ENCODE measurements around the gene RAB26. TPM values are rescaled to one million over a fixed set of nuclear protein-coding genes. Genes with fewer than 3 reads are reported as not detected.

The RAB26 gene
- total RNA-seq, 1 experiment from 2014 or later = 1.0 TPM

GRCh38 chr16:2145843-2146242 lies 2.6 kb upstream of the RAB26 start:
- Mint-ChIP-seq H3K4me3 (ENCODE audit: unreplicated experiment) (no peak overlapping the region), H3K36me3 (ENCODE audit: insufficient read depth, unreplicated experiment) (peaks cover 21% of the 10 kb centered on the region), H3K9me3 (ENCODE audit: unreplicated experiment) (no peaks in the 10 kb centered on the region), H3K27ac (ENCODE audit: low read depth, unreplicated experiment) (no peak overlapping the region), H3K4me1 (ENCODE audit: insufficient read depth, unreplicated experiment) (peaks cover under 1% of the 10 kb centered on the region), H3K27me3 (ENCODE audit: insufficient read depth, unreplicated experiment) (no peaks in the 10 kb centered on the region)
- no peak for DNase-seq (ENCODE audit: unreplicated experiment)
- ChIA-PET POLR2A (interaction anchor here (0.6 to 3.5 kb wide), 5 partner anchors 10 to 138 kb away, joined by 3 to 17 read pairs (median 6); partner anchors contain the start of genes PKD1 and TRAF7), CTCF (interaction anchor here (0.6 to 1.7 kb wide), 5 partner anchors 9 to 447 kb away, joined by 3 to 4 read pairs (median 4); no protein-coding TSS in a partner anchor)
- no TSS peak for BruUV-seq (replicated peaks)
- no peak for TF ChIP-seq CTCF (IDR thresholded peaks at IDR 0.05; ENCODE audit: unreplicated experiment)
- intact Hi-C loops (cut with micrococcal nuclease) = no loop called here

- Mint-ChIP-seq H3K4me3 (ENCODE audit: unreplicated experiment) (no peak overlapping the region), H3K9me3 (ENCODE audit: unreplicated experiment) (no peaks in the 10 kb centered on the region), H3K36me3 (ENCODE audit: insufficient read depth, unreplicated experiment) (peaks cover 36% of the 10 kb centered on the region), H3K27me3 (ENCODE audit: insufficient read depth, unreplicated experiment) (no peaks in the 10 kb centered on the region), H3K27ac (ENCODE audit: low read depth, unreplicated experiment) (no peak overlapping the region), H3K4me1 (ENCODE audit: insufficient read depth, unreplicated experiment) (peaks cover 8% of the 10 kb centered on the region)
- CTCF ChIA-PET = interaction anchor here (0.6 to 1.5 kb wide), 4 partner anchors 26 to 405 kb away, joined by 3 to 6 read pairs (median 4); no protein-coding TSS in a partner anchor
- intact Hi-C loops (cut with micrococcal nuclease) = no loop called here
- no peak for TF ChIP-seq CTCF (IDR thresholded peaks at IDR 0.05; ENCODE audit: unreplicated experiment)
- no peak for DNase-seq (ENCODE audit: unreplicated experiment)
- POLR2A ChIA-PET = interaction anchor here (0.6 to 3.5 kb wide), 12 partner anchors 8 to 183 kb away, joined by 3 to 17 read pairs (median 4); partner anchors contain the start of genes E4F1, NTHL1, PGP and PKD1
- no TSS peak for BruUV-seq (replicated peaks)
Observed at GRCh38 chr16:2147378-2147777, 1.0 kb upstream of the RAB26 start.

DNA sequence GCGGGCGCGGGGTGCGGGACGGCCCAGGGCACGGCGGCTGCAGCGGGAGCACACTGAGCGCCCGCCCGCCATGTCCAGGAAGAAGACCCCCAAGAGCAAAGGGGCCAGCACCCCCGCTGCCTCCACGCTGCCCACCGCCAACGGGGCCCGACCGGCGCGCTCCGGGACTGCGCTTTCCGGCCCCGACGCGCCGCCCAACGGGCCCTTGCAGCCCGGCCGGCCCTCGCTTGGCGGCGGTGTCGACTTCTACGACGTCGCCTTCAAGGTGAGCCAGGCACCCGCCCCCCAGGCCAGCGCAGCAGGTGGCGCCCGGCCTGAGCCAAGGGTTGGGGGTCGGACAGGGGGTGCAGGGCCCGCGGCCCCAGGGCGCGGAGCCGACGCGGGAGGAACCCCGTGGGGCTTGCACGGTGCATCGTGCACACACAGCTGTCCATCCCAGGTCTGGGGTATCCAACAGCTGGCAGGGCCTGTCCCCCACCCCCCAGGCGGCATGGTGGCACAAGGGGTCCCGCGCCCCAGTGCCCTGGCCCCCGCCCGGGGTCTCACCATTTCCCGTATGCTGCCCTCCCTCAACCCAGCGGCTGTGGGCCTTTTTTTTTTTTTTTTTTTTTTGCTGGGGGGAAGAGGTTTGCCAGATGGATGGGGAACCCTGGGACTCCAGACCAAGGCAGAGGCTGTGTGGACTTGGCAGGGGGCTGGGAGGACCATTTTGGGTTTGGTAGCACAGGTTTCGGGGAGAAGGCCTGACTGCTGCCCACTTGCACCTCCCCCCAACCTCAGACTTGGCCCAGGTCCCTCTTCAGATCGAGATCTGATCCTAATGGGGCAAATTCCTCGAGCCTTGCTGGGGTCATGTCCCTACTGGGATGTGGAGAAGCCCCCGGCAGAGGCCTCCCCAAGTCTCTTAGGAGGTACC lies 547 bp downstream of the RAB26 start:
- peak; percentile 38 for DNase-seq (ENCODE audit: unreplicated experiment)
- Mint-ChIP-seq H3K36me3 (ENCODE audit: insufficient read depth, unreplicated experiment) (peaks cover 52% of the 10 kb centered on the region), H3K27me3 (ENCODE audit: insufficient read depth, unreplicated experiment) (no peaks in the 10 kb centered on the region), H3K4me1 (ENCODE audit: insufficient read depth, unreplicated experiment) (peaks cover 8% of the 10 kb centered on the region), H3K27ac (ENCODE audit: low read depth, unreplicated experiment) (no peak overlapping the region), H3K4me3 (ENCODE audit: unreplicated experiment) (peak overlapping the region; percentile 59), H3K9me3 (ENCODE audit: unreplicated experiment) (no peaks in the 10 kb centered on the region)
- ChIA-PET CTCF (interaction anchor here (1.3 kb wide), 1 partner anchor 145 kb away, joined by 3 read pairs; no protein-coding TSS in a partner anchor), POLR2A (interaction anchor here (1.0 to 3.5 kb wide), 2 partner anchors 8 to 13 kb away, joined by 3 to 11 read pairs; partner anchors contain the start of gene PKD1)
- TF ChIP-seq CTCF (IDR thresholded peaks at IDR 0.05; ENCODE audit: unreplicated experiment) = no peak
- BruUV-seq (replicated peaks) = no TSS peak
- intact Hi-C loops (cut with micrococcal nuclease) = no loop called here

Data from MCF 10A (cell line).